ENCODE data around the gene ARHGAP26.

ARHGAP26 gene

DNA sequence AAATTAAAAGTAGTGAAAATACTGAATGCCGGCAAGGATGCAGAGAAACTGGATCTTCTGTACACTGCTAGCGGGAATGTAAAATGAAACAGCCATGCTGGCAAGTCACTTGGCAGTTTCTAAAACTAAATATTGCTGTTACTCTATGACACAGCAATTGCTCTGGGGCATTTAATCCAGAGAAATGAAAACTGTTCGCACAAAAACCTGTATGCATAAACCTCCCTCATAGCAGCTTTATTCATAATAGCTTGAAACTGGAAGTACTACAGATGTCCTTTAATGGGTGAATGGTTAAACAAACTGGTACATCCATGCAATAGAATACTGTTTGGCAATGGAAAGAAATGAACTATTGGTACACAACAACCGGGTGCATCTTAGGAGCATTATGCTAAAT lies 167.2 kb downstream of the ARHGAP26 start:
- Histone ChIP-seq H3K27me3 (ENCODE audit: control insufficient read depth in 2 of 2, insufficient read depth in 2 of 2, low read length in 2 of 2) (no peaks in the 10 kb centered on the region), H3K4me1 (ENCODE audit: control insufficient read depth in 2 of 2, insufficient read depth in 2 of 2, low read length in 2 of 2) (no peaks in the 10 kb centered on the region), H3K9me3 (ENCODE audit: control insufficient read depth in 2 of 2, low read length in 2 of 2) (no peaks in the 10 kb centered on the region), H3K9ac (ENCODE audit: low read depth in 1 of 2, low read length in 2 of 2) (no peak overlapping the region), H3K36me3 (ENCODE audit: control insufficient read depth in 2 of 2, insufficient read depth in 2 of 2, low read length in 2 of 2) (peaks cover 7 to 10% of the 10 kb centered on the region in 2 donors), H3K4me3 (ENCODE audit: low read length in 2 of 2) (no peak overlapping the region), H3K27ac (ENCODE audit: low read depth in 2 of 2, low read length in 2 of 2) (no peak overlapping the region)

DNA sequence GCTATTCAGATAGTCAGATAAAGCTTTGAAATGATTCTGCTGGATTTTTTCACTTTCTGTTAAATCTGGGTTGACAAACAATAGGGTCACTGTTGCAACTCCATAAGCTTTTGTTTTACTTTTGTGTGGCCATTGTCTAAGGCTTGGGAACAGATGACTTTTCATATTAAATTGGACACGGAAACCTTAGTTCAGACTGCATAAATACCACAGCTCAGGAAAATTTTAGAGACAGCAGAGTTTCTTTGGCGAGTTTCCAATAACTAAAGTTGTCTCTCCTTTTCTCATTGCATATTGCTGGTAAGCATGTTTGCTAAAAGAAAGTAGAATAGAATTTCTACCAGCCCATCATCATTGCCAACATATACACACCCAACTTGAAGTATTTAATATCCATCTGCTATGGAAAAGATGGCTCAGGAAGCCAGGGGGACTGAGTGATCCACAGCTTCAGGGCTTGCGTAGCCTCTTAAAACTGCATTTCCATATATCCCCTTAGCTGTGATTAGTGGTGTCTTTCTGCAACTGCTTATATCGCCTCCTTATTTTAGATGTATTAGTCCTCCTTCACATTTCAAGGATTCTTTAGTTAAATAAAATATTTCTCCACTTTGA lies 168.2 kb downstream of the ARHGAP26 start:
- Histone ChIP-seq H3K4me1 (ENCODE audit: control insufficient read depth in 2 of 2, insufficient read depth in 2 of 2, low read length in 2 of 2) (no peaks in the 10 kb centered on the region), H3K27ac (ENCODE audit: low read depth in 2 of 2, low read length in 2 of 2) (no peak overlapping the region), H3K9me3 (ENCODE audit: control insufficient read depth in 2 of 2, low read length in 2 of 2) (no peaks in the 10 kb centered on the region), H3K4me3 (ENCODE audit: low read length in 2 of 2) (no peak overlapping the region), H3K36me3 (ENCODE audit: control insufficient read depth in 2 of 2, insufficient read depth in 2 of 2, low read length in 2 of 2) (peaks cover 3 to 6% of the 10 kb centered on the region in 2 donors), H3K9ac (ENCODE audit: low read depth in 1 of 2, low read length in 2 of 2) (no peak overlapping the region), H3K27me3 (ENCODE audit: control insufficient read depth in 2 of 2, insufficient read depth in 2 of 2, low read length in 2 of 2) (no peaks in the 10 kb centered on the region)

DNA sequence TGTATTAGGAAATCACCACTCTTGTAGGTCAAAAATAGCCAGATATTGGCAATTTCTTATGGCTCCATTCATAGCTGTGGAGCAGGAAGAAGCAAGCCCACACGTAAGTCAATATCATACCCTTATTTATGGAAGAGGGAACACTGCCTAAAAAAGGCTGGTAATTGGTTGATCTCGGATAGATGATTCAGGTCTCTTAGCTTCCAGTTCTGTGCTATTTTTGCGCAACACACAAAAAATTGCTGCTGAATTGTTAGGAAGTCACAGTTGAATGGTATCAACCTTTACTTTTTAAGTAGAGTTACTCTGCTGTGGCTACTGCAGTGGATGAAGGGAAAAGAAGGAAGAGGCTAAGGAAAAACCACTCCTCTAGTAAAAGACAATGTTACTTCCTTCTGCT lies 168.8 kb downstream of the ARHGAP26 start:
- Histone ChIP-seq H3K27ac (ENCODE audit: low read depth in 2 of 2, low read length in 2 of 2) (no peak overlapping the region), H3K4me3 (ENCODE audit: low read length in 2 of 2) (no peak overlapping the region), H3K27me3 (ENCODE audit: control insufficient read depth in 2 of 2, insufficient read depth in 2 of 2, low read length in 2 of 2) (no peaks in the 10 kb centered on the region), H3K36me3 (ENCODE audit: control insufficient read depth in 2 of 2, insufficient read depth in 2 of 2, low read length in 2 of 2) (peaks cover 0 to under 1% of the 10 kb centered on the region in 2 donors), H3K9ac (ENCODE audit: low read depth in 1 of 2, low read length in 2 of 2) (no peak overlapping the region), H3K9me3 (ENCODE audit: control insufficient read depth in 2 of 2, low read length in 2 of 2) (no peaks in the 10 kb centered on the region), H3K4me1 (ENCODE audit: control insufficient read depth in 2 of 2, insufficient read depth in 2 of 2, low read length in 2 of 2) (no peaks in the 10 kb centered on the region)

DNA sequence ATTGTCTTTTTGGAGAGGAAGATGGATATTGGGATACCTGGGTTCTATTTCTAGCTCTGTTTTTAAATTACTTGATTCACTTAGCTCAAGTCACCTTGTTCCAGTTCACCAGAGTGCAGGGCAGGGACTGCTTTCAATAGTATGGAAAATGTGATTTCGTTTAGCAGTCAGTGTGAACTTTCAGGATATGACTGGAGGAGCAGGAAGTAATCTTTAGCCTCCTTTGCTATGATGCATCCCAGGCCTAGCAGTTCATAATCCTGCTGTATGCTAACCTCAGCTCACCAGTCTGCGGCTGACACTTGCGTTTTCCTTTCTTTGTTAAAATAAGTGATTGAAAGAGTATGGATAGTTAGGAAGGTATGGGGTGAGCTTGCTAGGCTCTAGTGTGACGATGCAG lies 169.7 kb downstream of the ARHGAP26 start:
- H3K4me3 ChIP-seq (ENCODE audit: low read length in 2 of 2): no peak overlapping the region
- H3K36me3 ChIP-seq (ENCODE audit: control insufficient read depth in 2 of 2, insufficient read depth in 2 of 2, low read length in 2 of 2): no peaks in the 10 kb centered on the region
- H3K4me1 ChIP-seq (ENCODE audit: control insufficient read depth in 2 of 2, insufficient read depth in 2 of 2, low read length in 2 of 2): no peaks in the 10 kb centered on the region

DNA sequence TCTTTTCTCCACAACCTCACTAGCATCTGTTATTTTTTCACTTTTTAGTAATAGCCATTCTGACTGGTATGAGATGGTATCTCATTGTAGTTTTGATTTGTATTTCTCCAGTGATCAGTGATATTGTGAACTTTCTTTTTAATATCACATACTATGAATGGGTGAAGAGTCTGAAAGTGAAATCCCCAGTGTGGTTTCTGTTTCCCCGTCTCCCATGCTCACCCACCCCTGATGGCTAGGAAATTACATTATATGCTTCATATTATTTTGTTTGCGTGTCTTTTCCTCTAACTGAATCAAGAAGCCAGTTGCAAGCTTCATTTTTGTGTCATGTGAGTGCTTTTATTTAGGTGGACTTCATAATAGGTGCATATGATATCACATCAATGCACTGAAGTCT lies 171.1 kb downstream of the ARHGAP26 start:
- no peaks in the 10 kb centered on the region for H3K27me3 ChIP-seq (ENCODE audit: control insufficient read depth in 2 of 2, insufficient read depth in 2 of 2, low read length in 2 of 2)
- H3K36me3 ChIP-seq (ENCODE audit: control insufficient read depth in 2 of 2, insufficient read depth in 2 of 2, low read length in 2 of 2): no peaks in the 10 kb centered on the region
- H3K4me3 ChIP-seq (ENCODE audit: low read length in 2 of 2): no peak overlapping the region
- H3K9me3 ChIP-seq (ENCODE audit: control insufficient read depth in 2 of 2, low read length in 2 of 2): no peaks in the 10 kb centered on the region
- H3K9ac ChIP-seq (ENCODE audit: low read depth in 1 of 2, low read length in 2 of 2): no peak overlapping the region
- H3K4me1 ChIP-seq (ENCODE audit: control insufficient read depth in 2 of 2, insufficient read depth in 2 of 2, low read length in 2 of 2): no peaks in the 10 kb centered on the region
- H3K27ac ChIP-seq (ENCODE audit: low read depth in 2 of 2, low read length in 2 of 2): no peak overlapping the region

More for the DNA sequence above, 169.7 kb downstream of the ARHGAP26 start:
- no peak overlapping the region for H3K27ac ChIP-seq (ENCODE audit: low read depth in 2 of 2, low read length in 2 of 2)
- no peaks in the 10 kb centered on the region for H3K27me3 ChIP-seq (ENCODE audit: control insufficient read depth in 2 of 2, insufficient read depth in 2 of 2, low read length in 2 of 2)
- H3K9me3 ChIP-seq (ENCODE audit: control insufficient read depth in 2 of 2, low read length in 2 of 2): no peaks in the 10 kb centered on the region
- no peak overlapping the region for H3K9ac ChIP-seq (ENCODE audit: low read depth in 1 of 2, low read length in 2 of 2)

DNA sequence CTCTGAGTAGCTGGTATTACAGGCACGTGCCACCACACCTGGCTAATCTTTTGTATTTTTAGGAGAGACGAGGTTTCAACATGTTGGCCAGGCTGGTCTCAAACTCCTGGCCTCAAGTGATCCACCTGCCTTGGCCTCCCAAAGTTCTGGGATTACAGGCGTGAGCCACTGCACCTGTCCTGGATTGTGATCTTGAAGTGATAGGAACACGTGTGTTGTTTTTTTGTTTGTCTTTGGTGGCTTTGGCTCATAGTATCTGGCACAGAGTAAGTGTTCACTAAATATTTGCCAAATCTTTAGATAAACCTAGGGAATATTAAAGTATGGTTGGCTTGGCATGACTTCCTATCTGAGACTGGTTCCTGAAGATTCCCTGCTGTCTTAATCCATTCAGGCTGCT lies 172.7 kb downstream of the ARHGAP26 start:
- Histone ChIP-seq H3K27ac (ENCODE audit: low read depth in 2 of 2, low read length in 2 of 2) (no peak overlapping the region), H3K27me3 (ENCODE audit: control insufficient read depth in 2 of 2, insufficient read depth in 2 of 2, low read length in 2 of 2) (no peaks in the 10 kb centered on the region), H3K9ac (ENCODE audit: low read depth in 1 of 2, low read length in 2 of 2) (no peak overlapping the region), H3K4me1 (ENCODE audit: control insufficient read depth in 2 of 2, insufficient read depth in 2 of 2, low read length in 2 of 2) (no peaks in the 10 kb centered on the region), H3K4me3 (ENCODE audit: low read length in 2 of 2) (no peak overlapping the region), H3K9me3 (ENCODE audit: control insufficient read depth in 2 of 2, low read length in 2 of 2) (no peaks in the 10 kb centered on the region), H3K36me3 (ENCODE audit: control insufficient read depth in 2 of 2, insufficient read depth in 2 of 2, low read length in 2 of 2) (no peaks in the 10 kb centered on the region)

DNA sequence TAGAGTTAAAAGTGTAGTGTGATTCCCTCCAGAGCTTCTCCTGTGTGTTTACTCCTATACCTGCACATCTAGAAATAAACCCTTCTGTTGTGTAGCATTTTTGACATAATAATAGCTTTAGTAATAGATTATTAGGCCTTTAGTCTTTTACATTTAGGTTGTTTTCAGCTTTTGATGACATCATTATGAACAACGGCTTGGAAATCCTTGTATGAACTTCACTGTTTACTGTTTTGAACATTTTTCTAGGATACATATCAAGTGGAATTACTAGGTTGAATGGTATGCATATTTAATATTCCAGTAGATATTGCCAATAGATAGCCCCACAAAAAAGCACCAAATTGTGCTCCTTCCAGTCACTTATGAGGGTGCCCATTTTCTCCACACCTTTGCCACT lies 174.0 kb downstream of the ARHGAP26 start:
- Histone ChIP-seq H3K27me3 (ENCODE audit: control insufficient read depth in 2 of 2, insufficient read depth in 2 of 2, low read length in 2 of 2) (no peaks in the 10 kb centered on the region), H3K9ac (ENCODE audit: low read depth in 1 of 2, low read length in 2 of 2) (no peak overlapping the region), H3K4me1 (ENCODE audit: control insufficient read depth in 2 of 2, insufficient read depth in 2 of 2, low read length in 2 of 2) (no peaks in the 10 kb centered on the region), H3K4me3 (ENCODE audit: low read length in 2 of 2) (no peak overlapping the region), H3K9me3 (ENCODE audit: control insufficient read depth in 2 of 2, low read length in 2 of 2) (no peaks in the 10 kb centered on the region), H3K27ac (ENCODE audit: low read depth in 2 of 2, low read length in 2 of 2) (no peak overlapping the region), H3K36me3 (ENCODE audit: control insufficient read depth in 2 of 2, insufficient read depth in 2 of 2, low read length in 2 of 2) (no peaks in the 10 kb centered on the region)

DNA sequence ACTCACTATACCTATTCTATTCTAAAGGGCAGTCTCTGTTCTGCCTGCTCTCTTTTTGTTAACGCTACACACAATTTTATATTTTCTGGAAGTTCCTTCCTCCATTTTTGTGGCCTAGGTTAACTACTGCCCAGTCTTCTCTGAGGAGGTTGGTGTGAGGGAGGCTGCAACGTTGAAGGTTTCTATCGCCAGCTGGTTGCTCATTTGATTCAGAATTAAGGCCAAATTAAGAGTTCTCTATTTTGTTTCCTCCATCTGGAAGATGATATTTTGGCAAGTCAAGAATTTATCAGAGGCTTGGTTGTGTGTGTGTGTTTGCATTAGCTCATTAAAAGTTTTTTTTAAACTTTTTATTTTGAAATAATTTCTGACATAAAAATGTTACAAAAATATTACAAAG lies 175.1 kb downstream of the ARHGAP26 start:
- Histone ChIP-seq H3K9ac (ENCODE audit: low read depth in 1 of 2, low read length in 2 of 2) (no peak overlapping the region), H3K9me3 (ENCODE audit: control insufficient read depth in 2 of 2, low read length in 2 of 2) (no peaks in the 10 kb centered on the region), H3K27me3 (ENCODE audit: control insufficient read depth in 2 of 2, insufficient read depth in 2 of 2, low read length in 2 of 2) (no peaks in the 10 kb centered on the region), H3K4me1 (ENCODE audit: control insufficient read depth in 2 of 2, insufficient read depth in 2 of 2, low read length in 2 of 2) (no peaks in the 10 kb centered on the region), H3K27ac (ENCODE audit: low read depth in 2 of 2, low read length in 2 of 2) (no peak overlapping the region), H3K36me3 (ENCODE audit: control insufficient read depth in 2 of 2, insufficient read depth in 2 of 2, low read length in 2 of 2) (no peaks in the 10 kb centered on the region), H3K4me3 (ENCODE audit: low read length in 2 of 2) (no peak overlapping the region)

DNA sequence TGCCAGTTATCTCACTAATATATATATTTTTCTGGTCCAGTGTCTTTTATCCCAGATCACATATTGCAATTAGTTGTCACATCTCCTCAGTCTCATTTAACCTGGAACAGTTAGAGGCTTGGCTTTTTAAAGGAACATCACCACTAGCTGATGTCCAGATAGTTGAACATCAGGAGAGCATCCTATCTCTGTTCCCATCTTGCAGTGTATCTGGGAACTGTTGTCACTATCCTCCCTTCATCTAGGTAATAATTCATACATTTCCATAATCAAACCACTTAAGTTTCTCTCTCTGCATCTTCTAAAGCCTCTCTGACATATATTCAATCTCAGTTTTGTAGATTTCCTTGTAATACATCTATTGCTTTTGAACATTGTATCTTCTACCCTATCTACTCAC lies 175.7 kb downstream of the ARHGAP26 start:
- no peak overlapping the region for H3K4me3 ChIP-seq (ENCODE audit: low read length in 2 of 2)
- no peak overlapping the region for H3K27ac ChIP-seq (ENCODE audit: low read depth in 2 of 2, low read length in 2 of 2)
- no peaks in the 10 kb centered on the region for H3K27me3 ChIP-seq (ENCODE audit: control insufficient read depth in 2 of 2, insufficient read depth in 2 of 2, low read length in 2 of 2)
- no peaks in the 10 kb centered on the region for H3K4me1 ChIP-seq (ENCODE audit: control insufficient read depth in 2 of 2, insufficient read depth in 2 of 2, low read length in 2 of 2)
- H3K36me3 ChIP-seq (ENCODE audit: control insufficient read depth in 2 of 2, insufficient read depth in 2 of 2, low read length in 2 of 2): no peaks in the 10 kb centered on the region
- no peaks in the 10 kb centered on the region for H3K9me3 ChIP-seq (ENCODE audit: control insufficient read depth in 2 of 2, low read length in 2 of 2)
- no peak overlapping the region for H3K9ac ChIP-seq (ENCODE audit: low read depth in 1 of 2, low read length in 2 of 2)

DNA sequence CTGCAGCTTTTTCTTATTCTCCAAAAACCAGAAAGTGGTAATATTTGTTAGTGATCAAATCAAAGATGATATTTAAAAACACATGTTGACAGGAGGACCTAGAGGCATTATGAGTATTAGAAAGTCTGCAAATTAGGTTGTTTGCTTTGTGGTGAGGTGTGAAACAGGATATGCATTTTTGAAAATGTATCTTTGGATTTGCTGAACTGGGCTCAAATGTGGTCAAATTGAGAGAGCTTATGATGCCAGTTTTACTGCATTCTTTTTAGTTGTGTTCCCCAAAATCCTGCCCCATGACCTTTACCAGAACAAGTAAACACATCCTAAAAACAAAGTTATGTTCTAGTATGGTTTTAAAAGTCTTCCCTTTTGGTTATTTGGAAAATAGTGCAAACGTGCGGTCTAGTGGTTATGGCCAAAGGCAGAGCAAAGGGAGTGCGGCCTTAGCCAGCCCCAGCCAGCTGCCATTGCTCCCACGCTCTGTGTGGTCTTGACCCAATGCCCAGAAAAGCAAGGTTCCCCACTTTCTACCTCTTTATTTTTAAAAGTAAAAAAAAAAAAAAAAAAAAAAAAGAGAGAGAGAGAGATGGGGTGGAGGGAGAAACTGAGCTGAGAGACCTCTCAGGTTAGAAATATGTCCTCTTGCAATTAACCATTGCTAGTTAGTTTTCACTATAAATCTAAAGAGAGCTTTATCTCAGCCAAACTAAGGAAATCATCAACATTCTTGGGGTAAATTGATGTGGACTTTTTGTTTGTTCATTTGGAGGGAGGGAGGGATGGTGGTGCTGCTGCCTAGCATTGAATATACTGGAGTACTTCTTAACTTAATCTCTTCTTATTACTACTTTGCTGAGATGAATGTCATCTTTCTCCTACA lies 176.6 kb downstream of the ARHGAP26 start:
- Histone ChIP-seq H3K27ac (ENCODE audit: low read depth in 2 of 2, low read length in 2 of 2) (no peak overlapping the region), H3K27me3 (ENCODE audit: control insufficient read depth in 2 of 2, insufficient read depth in 2 of 2, low read length in 2 of 2) (no peaks in the 10 kb centered on the region), H3K4me1 (ENCODE audit: control insufficient read depth in 2 of 2, insufficient read depth in 2 of 2, low read length in 2 of 2) (no peaks in the 10 kb centered on the region), H3K36me3 (ENCODE audit: control insufficient read depth in 2 of 2, insufficient read depth in 2 of 2, low read length in 2 of 2) (no peaks in the 10 kb centered on the region), H3K4me3 (ENCODE audit: low read length in 2 of 2) (no peak overlapping the region), H3K9me3 (ENCODE audit: control insufficient read depth in 2 of 2, low read length in 2 of 2) (no peaks in the 10 kb centered on the region), H3K9ac (ENCODE audit: low read depth in 1 of 2, low read length in 2 of 2) (no peak overlapping the region)

All from mucosa of rectum (tissue), 2 donors.